HepG2 (cell line): ENCODE measurements around the gene ZFAND3.

ENCODE experiments used
- CREB3 ChIP-seq: sonication (generic); formaldehyde crosslinking; IDR thresholded peaks from 2 replicates; pipeline ENCODE4 v1.5.0; 2020; ENCODE audit warnings: missing genetic modification reagents
- EP300 ChIP-seq, 3 experiments: sonication (generic) in 1 of 3; formaldehyde crosslinking in 1 of 3; IDR thresholded peaks; 2 replicates each; pipeline versions ENCODE4 v1.5.1 to v1.6.1; 2011 to 2020; ENCODE audit warnings: low read depth in 2 of 3, low read length in 2 of 3, borderline replicate concordance in 1 of 3, improper control_type of control experiment in 1 of 3, mild to moderate bottlenecking in 1 of 3, missing genetic modification reagents in 1 of 3, moderate library complexity in 1 of 3
- EZH2 ChIP-seq: conservative IDR thresholded peaks from 2 replicates; pipeline ENCODE4 v1.6.1; 2012; ENCODE audit warnings: mild to moderate bottlenecking, low read depth, low read length, moderate library complexity
- GABPB1 ChIP-seq: IDR thresholded peaks from 2 replicates; pipeline ENCODE4 v1.6.1; 2016; ENCODE audit warnings: mild to moderate bottlenecking, missing genetic modification reagents, moderate library complexity, missing compliant biosample characterization
- PCBP1 ChIP-seq: fragments of 200-400 bp; formaldehyde crosslinking; IDR thresholded peaks from 2 replicates; pipeline ENCODE4 v1.6.1; 2017; ENCODE audit warnings: mild to moderate bottlenecking, low read depth, low read length, borderline replicate concordance
- SP1 ChIP-seq, 2 experiments: fragments of 450-650 bp in 1 of 2; sonication (generic) in 1 of 2; formaldehyde crosslinking in 1 of 2; IDR thresholded peaks; 2 replicates each; pipeline versions ENCODE4 v1.4.0 to v1.6.1; 2016 to 2020; ENCODE audit warnings: missing genetic modification reagents in 1 of 2
- TBL1XR1 ChIP-seq: fragments of 150-350 bp; IDR thresholded peaks from 2 replicates; pipeline ENCODE4 v1.6.1; 2014; ENCODE audit warnings: borderline replicate concordance, low read length; ENCODE audit not compliant: partially characterized antibody
- TCF12 ChIP-seq, 2 experiments: fragments of 450-650 bp in 1 of 2; sonication (generic) in 1 of 2; formaldehyde crosslinking in 1 of 2; IDR thresholded peaks; 2 replicates each; pipeline versions ENCODE4 v1.6.1 to v1.8.0; 2017 to 2022; ENCODE audit warnings: antibody characterized with exemption in 1 of 2, mild to moderate bottlenecking in 1 of 2, missing genetic modification reagents in 1 of 2, moderate library complexity in 1 of 2
- THAP7 ChIP-seq: sonication (generic); formaldehyde crosslinking; IDR thresholded peaks from 2 replicates; pipeline ENCODE4 v1.8.1; 2023; ENCODE audit warnings: mild to moderate bottlenecking, missing genetic modification reagents
- ZNF260 ChIP-seq: sonication (generic); formaldehyde crosslinking; IDR thresholded peaks from 2 replicates; pipeline ENCODE4 v1.4.0; 2020; ENCODE audit warnings: missing genetic modification reagents, low read depth, mild to moderate bottlenecking, borderline replicate concordance
- ZNF274 ChIP-seq: sonication (generic); formaldehyde crosslinking; IDR thresholded peaks from 2 replicates; pipeline ENCODE4 v1.5.1; 2020; ENCODE audit warnings: mild to moderate bottlenecking, missing genetic modification reagents
- ZNF709 ChIP-seq: sonication (generic); formaldehyde crosslinking; IDR thresholded peaks from 2 replicates; pipeline ENCODE4 v1.5.0; 2020; ENCODE audit warnings: mild to moderate bottlenecking, missing genetic modification reagents
- TF ChIP-seq, protein P1 (sequence below), 2 experiments: IDR thresholded peaks; 2 replicates each; pipeline ENCODE4 v1.6.1; 2011 to 2012; ENCODE audit warnings: low read length in 2 of 2, borderline replicate concordance in 1 of 2, low read depth in 1 of 2, mild to moderate bottlenecking in 1 of 2, moderate library complexity in 1 of 2
- TF ChIP-seq, protein P2 (sequence below): sonication (generic); formaldehyde crosslinking; IDR thresholded peaks from 2 replicates; pipeline ENCODE4 v1.5.0; 2020; ENCODE audit warnings: mild to moderate bottlenecking, missing genetic modification reagents, moderate library complexity

GRCh38 chr6:38164671-38165108, 345.2 kb downstream of the ZFAND3 start:
- TF ChIP-seq, protein P1, sequence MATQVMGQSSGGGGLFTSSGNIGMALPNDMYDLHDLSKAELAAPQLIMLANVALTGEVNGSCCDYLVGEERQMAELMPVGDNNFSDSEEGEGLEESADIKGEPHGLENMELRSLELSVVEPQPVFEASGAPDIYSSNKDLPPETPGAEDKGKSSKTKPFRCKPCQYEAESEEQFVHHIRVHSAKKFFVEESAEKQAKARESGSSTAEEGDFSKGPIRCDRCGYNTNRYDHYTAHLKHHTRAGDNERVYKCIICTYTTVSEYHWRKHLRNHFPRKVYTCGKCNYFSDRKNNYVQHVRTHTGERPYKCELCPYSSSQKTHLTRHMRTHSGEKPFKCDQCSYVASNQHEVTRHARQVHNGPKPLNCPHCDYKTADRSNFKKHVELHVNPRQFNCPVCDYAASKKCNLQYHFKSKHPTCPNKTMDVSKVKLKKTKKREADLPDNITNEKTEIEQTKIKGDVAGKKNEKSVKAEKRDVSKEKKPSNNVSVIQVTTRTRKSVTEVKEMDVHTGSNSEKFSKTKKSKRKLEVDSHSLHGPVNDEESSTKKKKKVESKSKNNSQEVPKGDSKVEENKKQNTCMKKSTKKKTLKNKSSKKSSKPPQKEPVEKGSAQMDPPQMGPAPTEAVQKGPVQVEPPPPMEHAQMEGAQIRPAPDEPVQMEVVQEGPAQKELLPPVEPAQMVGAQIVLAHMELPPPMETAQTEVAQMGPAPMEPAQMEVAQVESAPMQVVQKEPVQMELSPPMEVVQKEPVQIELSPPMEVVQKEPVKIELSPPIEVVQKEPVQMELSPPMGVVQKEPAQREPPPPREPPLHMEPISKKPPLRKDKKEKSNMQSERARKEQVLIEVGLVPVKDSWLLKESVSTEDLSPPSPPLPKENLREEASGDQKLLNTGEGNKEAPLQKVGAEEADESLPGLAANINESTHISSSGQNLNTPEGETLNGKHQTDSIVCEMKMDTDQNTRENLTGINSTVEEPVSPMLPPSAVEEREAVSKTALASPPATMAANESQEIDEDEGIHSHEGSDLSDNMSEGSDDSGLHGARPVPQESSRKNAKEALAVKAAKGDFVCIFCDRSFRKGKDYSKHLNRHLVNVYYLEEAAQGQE (IDR thresholded peaks at IDR 0.05; ENCODE audit: borderline replicate concordance in 1 of 2, low read depth in 1 of 2, low read length in 2 of 2), result no peak
- TF ChIP-seq EP300 (IDR thresholded peaks at IDR 0.05; ENCODE audit: low read depth in 2 of 2, low read length in 2 of 2) (no peak), EP300 (CRISPR knock-in tag; IDR thresholded peaks at IDR 0.05; ENCODE audit: borderline replicate concordance) (no peak), TCF12 (IDR thresholded peaks at IDR 0.05) (no peak), TCF12 (CRISPR knock-in tag; IDR thresholded peaks at IDR 0.05) (no peak), TBL1XR1 (no peak), EZH2 (no peak), ZNF709 (CRISPR knock-in tag) (no peak), SP1 (IDR thresholded peaks at IDR 0.05) (no peak), SP1 (CRISPR knock-in tag; IDR thresholded peaks at IDR 0.05) (no peak), CREB3 (no peak), ZNF260 (CRISPR knock-in tag) (no peak), THAP7 (CRISPR knock-in tag) (no peak), GABPB1 (CRISPR knock-in tag) (no peak), PCBP1 (no peak), ZNF274 (CRISPR knock-in tag) (no peak)
- TF ChIP-seq, protein P2, sequence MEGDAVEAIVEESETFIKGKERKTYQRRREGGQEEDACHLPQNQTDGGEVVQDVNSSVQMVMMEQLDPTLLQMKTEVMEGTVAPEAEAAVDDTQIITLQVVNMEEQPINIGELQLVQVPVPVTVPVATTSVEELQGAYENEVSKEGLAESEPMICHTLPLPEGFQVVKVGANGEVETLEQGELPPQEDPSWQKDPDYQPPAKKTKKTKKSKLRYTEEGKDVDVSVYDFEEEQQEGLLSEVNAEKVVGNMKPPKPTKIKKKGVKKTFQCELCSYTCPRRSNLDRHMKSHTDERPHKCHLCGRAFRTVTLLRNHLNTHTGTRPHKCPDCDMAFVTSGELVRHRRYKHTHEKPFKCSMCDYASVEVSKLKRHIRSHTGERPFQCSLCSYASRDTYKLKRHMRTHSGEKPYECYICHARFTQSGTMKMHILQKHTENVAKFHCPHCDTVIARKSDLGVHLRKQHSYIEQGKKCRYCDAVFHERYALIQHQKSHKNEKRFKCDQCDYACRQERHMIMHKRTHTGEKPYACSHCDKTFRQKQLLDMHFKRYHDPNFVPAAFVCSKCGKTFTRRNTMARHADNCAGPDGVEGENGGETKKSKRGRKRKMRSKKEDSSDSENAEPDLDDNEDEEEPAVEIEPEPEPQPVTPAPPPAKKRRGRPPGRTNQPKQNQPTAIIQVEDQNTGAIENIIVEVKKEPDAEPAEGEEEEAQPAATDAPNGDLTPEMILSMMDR (CRISPR knock-in tag), result no peak
